Activated T-helper 17 cell treated with anti-CD3 and anti-CD28 coated beads, Interleukin-2, amount 50 U/mL, for 72 hours (primary cell): Measurements from ENCODE around the gene ZNF280D. TPM values are rescaled to one million over a fixed set of nuclear protein-coding genes. Genes with fewer than 3 reads are reported as not detected.
A peak's percentile ranks its signal among the peaks of the same experiment; 100 is the strongest.

Experiments
- ATAC-seq: fragments of 150-1000 bp; cut with Tn5 transposase; replicated peaks from 2 replicates; pipeline ENCODE4 v1.10.0; 2021; ENCODE audit warnings: mild to moderate bottlenecking, moderate library complexity
- H3K27ac Mint-ChIP-seq: one replicate; pipeline ENCODE4 v1.8.0; 2022; ENCODE audit warnings: mixed read lengths
- H3K27me3 Mint-ChIP-seq: one replicate; pipeline ENCODE4 v1.8.0; 2022; ENCODE audit warnings: mixed read lengths
- H3K36me3 Mint-ChIP-seq: one replicate; pipeline ENCODE4 v1.8.0; 2022; ENCODE audit warnings: low read depth, mild to moderate bottlenecking, mixed read lengths
- H3K4me1 Mint-ChIP-seq: one replicate; pipeline ENCODE4 v1.8.0; 2022; ENCODE audit warnings: mixed read lengths
- H3K4me3 Mint-ChIP-seq: one replicate; pipeline ENCODE4 v1.8.0; 2022; ENCODE audit warnings: mild to moderate bottlenecking, mixed read lengths
- H3K9me3 Mint-ChIP-seq: one replicate; pipeline ENCODE4 v1.8.0; 2022; ENCODE audit warnings: mixed read lengths
- total RNA-seq, 2 donors: library from RNA; stranded (reverse); gene quantifications; one replicate each; pipeline ENCODE4 v1.2.3, GENCODE V29; 2022

Gene ZNF280D
- total RNA-seq, 2 donors from 2014 or later, result 16.3 to 18.4 TPM

DNA sequence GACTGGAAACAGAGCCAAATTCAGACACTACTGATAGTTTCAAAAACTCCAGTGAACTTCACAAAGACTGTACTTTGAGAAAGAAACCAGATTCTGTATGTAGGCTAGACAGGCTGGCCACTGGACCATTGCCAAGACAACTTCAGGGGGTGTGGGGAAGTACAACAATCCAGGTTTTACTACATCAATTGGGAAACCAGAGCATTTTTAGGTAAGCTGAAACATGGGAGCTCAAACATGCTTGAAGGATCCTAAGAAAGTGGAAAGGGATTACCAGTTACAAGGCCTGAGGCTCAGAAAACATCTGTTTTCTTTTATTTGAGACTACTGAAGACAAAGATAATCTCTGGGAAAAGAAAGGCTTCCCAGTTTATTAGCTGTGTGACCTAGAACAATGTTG is 26.9 kb upstream of the ZNF280D start:
- no peaks in the 10 kb centered on the region for H3K36me3 Mint-ChIP-seq
- peaks cover 3% of the 10 kb centered on the region for H3K4me1 Mint-ChIP-seq
- no peaks in the 10 kb centered on the region for H3K9me3 Mint-ChIP-seq
- no peak for ATAC-seq
- no peak overlapping the region for H3K27ac Mint-ChIP-seq
- H3K4me3 Mint-ChIP-seq, result no peak overlapping the region
- peaks cover 4% of the 10 kb centered on the region for H3K27me3 Mint-ChIP-seq

DNA sequence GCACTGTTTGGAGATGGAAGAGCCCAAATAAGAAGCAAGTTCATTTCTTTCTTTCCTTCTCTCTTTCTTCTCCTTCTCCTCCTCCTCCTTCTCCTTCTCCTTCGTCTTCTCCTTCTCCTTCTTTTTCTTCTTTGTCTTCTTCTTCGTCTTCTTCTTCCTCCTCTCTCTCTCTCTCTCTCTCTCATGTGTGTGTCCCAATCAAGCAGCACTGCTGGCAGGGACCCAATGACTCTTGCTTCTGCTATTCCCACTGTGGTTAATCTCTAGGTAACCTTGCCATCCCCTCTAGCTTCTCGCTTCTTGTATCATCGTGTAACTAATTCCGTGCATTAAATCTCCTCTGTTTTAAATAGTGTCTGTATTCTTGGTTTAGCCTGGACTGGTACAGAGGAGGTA is 26.1 kb upstream of the ZNF280D start:
- no peak for ATAC-seq
- Mint-ChIP-seq H3K27me3 (peaks cover 4% of the 10 kb centered on the region), H3K4me3 (no peak overlapping the region), H3K4me1 (no peaks in the 10 kb centered on the region), H3K9me3 (no peaks in the 10 kb centered on the region), H3K27ac (no peak overlapping the region), H3K36me3 (no peaks in the 10 kb centered on the region)

DNA sequence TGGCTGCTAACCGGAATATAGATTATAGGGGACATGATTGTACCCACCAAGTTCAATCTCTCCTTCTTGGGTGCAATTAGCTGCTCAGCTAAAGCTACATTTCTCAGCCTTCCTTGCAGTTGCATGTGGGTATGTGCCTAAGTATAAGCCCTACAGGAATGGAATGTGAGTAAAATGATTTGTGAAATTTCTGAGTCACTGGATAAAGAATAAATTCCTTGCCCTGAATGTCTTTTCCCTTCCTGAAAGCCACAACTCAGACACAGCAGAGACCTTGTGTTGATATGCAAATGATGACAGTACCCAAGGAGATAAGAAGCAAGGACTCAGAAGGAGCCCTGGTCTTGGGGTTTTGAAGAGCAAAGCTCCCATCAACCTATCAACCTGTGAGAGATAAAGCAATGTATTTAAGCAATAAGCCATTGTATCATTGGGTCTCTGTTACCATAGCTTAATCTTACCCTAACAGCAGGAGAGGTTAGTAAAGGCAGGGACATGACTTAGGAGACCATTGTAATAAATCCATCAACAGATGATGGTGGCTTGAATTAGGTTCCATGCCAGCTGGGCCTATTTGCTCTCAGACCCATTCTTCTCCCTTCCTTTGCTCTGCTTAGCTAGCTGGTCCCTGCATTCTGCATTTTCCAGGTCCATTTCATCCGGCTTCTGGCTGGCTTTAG is 25.6 kb upstream of the ZNF280D start:
- Mint-ChIP-seq H3K9me3 (no peaks in the 10 kb centered on the region), H3K27ac (no peak overlapping the region), H3K36me3 (no peaks in the 10 kb centered on the region), H3K4me3 (no peak overlapping the region), H3K27me3 (peaks cover 4% of the 10 kb centered on the region), H3K4me1 (no peaks in the 10 kb centered on the region)
- ATAC-seq, result peak; percentile 12

DNA sequence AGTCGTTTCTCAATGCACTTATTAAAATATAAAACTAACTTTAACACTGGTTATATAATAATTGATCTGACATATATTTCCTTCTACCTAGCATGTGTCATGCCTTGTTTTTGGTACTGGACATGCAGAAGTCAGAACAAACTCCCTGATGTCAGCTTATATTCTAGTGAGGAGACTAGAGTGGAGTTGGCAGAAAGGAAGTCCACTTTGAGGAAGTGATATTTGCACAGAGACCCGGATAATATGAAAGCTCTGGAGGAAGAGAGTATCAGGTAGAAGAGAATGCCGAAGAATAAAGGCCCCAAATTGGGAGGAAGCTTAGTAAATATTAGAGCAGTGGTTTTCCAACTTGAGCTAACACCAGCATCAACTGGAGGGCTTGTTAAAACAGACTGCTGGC is 24.6 kb upstream of the ZNF280D start:
- H3K4me1 Mint-ChIP-seq, result no peaks in the 10 kb centered on the region
- ATAC-seq, result no peak
- peaks cover 4% of the 10 kb centered on the region for H3K27me3 Mint-ChIP-seq
- no peaks in the 10 kb centered on the region for H3K36me3 Mint-ChIP-seq
- H3K4me3 Mint-ChIP-seq, result no peak overlapping the region
- H3K27ac Mint-ChIP-seq, result no peak overlapping the region
- no peaks in the 10 kb centered on the region for H3K9me3 Mint-ChIP-seq

DNA sequence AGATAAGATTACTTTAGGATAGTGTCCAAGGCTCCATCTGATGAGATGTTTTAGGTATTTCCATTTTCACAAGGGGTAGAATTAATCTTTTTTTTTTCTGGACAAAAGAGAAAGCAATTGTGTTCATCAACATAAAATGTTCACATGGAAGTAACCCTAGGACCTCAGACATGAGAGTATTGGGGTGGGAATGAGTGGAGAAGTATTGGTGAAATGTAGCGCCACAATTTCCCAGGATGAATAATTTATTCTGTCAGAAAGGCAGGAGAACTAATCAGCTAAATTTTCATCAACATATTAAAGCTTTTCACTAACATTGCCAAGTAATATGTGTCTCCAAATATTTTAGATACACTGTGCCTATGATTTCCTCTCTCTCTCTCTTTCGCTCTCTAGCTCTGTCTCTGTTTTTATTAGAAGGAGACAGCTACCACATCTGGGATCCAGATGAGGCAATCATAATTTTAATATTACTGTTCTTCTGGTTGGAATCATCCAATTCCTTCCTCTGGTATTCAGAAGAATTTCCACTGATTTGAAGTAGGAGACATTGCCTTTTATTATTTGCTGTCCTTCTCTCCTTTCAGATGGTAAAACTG is 21.6 kb upstream of the ZNF280D start:
- H3K36me3 Mint-ChIP-seq, result no peaks in the 10 kb centered on the region
- no peak overlapping the region for H3K4me3 Mint-ChIP-seq
- no peaks in the 10 kb centered on the region for H3K9me3 Mint-ChIP-seq
- no peak for ATAC-seq
- H3K27ac Mint-ChIP-seq, result no peak overlapping the region
- peaks cover 4% of the 10 kb centered on the region for H3K27me3 Mint-ChIP-seq
- H3K4me1 Mint-ChIP-seq, result no peaks in the 10 kb centered on the region

DNA sequence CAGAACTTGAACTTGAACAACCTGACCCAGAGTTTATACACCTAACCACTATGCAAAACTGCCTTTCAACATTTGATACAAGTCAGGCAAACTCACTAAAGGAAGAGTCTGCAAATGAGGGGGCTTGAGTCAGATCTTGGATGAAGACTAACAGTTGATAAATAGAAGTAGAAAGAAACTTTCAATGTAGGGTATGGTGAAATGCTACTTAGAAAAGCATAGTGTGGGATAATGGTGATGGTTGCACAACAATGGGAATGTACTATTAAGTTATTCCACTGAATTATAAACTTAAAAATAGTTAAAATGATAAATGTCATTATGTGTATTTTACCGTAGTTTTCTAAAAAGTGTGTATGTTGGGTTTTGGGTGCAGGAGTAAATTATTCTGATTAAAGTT is 19.7 kb upstream of the ZNF280D start:
- no peak overlapping the region for H3K27ac Mint-ChIP-seq
- ATAC-seq, result no peak
- no peaks in the 10 kb centered on the region for H3K9me3 Mint-ChIP-seq
- no peaks in the 10 kb centered on the region for H3K4me1 Mint-ChIP-seq
- no peaks in the 10 kb centered on the region for H3K36me3 Mint-ChIP-seq
- peaks cover 4% of the 10 kb centered on the region for H3K27me3 Mint-ChIP-seq
- H3K4me3 Mint-ChIP-seq, result no peak overlapping the region

DNA sequence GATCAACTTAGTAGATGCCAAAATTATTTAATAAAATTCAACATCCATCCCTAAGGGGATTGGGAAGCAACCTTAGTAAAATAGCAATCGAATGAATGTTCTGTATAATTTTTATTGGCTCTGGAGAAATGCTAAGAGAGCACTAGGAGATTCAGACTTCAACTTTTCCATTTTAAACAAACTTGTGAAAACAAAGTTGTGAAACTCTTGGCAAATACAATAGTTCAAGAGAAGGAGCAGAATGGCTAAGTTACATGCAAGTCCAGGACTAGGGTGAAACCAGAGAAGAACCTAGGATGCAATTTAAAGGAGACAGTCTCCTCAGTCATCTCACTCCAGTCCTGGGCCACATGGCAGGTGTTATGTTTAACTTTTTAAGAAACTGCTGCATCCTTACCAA is 16.7 kb upstream of the ZNF280D start:
- H3K4me1 Mint-ChIP-seq, result no peaks in the 10 kb centered on the region
- no peak for ATAC-seq
- no peaks in the 10 kb centered on the region for H3K36me3 Mint-ChIP-seq
- no peaks in the 10 kb centered on the region for H3K27me3 Mint-ChIP-seq
- H3K4me3 Mint-ChIP-seq, result no peak overlapping the region
- no peaks in the 10 kb centered on the region for H3K9me3 Mint-ChIP-seq
- H3K27ac Mint-ChIP-seq, result no peak overlapping the region

DNA sequence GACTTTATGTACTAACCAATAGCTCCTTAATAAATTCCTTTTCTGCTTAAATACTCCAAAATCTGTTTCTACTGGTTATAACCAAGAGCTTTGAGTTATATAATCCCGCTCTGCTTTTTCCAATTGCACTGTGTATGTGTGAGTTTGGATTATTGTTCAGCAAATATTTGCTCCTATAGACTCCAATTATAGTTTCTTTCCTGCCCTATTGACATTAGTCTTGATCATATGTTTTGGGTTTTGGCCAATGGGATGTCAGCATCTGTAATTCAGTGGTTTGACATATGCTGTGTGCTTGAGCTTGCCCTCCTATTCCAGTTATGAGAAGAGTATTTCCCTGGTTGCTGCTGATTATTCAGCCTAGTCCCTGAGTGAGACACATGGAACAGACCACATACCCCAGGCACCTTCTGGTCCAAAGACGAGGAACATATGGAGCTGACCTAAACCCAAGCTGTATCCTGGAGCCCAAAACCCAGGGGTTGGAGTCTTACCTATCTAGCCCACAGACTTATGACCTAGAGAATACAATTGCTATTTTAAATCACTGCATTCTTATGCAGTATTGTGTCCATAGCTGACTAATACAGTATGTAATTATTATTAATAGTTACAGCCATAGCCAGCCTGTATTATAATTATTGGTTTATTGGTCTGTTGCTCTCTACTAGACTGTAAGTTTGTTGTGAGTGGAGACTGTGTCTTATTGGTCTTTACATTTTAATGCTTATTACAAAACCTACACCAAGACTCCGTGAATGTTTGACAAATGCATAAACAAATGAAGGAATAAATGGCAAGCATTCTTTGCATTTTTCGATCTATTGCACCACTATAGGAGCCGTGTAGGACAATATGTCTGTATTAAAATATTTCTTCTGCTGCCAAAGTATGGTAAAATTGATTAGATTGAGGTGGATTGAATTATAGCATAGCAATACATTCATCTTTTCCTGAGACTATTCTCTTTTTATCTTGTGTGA is 11.7 kb upstream of the ZNF280D start:
- H3K9me3 Mint-ChIP-seq, result no peaks in the 10 kb centered on the region
- no peaks in the 10 kb centered on the region for H3K36me3 Mint-ChIP-seq
- H3K27ac Mint-ChIP-seq, result no peak overlapping the region
- H3K4me1 Mint-ChIP-seq, result no peaks in the 10 kb centered on the region
- peaks cover 11% of the 10 kb centered on the region for H3K27me3 Mint-ChIP-seq
- H3K4me3 Mint-ChIP-seq, result no peak overlapping the region
- ATAC-seq, result no peak

DNA sequence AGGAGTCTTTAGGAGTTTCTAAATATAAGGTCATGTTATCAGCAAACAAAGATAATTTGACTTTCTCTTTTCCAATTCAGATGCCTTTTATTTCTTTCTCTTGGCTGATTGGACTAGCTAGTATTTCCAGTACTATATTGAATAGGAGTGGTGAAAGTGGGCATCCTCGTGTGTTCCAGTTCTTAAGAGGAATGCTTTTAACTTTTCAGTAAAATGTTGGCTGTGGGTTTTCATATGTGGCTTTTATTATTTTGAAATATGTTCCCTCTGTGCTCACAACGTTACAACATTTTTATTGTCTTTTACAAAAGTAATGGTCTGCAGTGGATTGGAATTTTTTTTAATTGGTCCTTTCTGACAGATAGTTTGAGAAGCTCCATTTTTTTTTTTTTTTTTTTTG is 8.2 kb upstream of the ZNF280D start:
- Mint-ChIP-seq H3K27ac (no peak overlapping the region), H3K27me3 (peaks cover 11% of the 10 kb centered on the region), H3K4me3 (no peak overlapping the region), H3K36me3 (no peaks in the 10 kb centered on the region), H3K4me1 (no peaks in the 10 kb centered on the region), H3K9me3 (no peaks in the 10 kb centered on the region)
- ATAC-seq, result no peak

DNA sequence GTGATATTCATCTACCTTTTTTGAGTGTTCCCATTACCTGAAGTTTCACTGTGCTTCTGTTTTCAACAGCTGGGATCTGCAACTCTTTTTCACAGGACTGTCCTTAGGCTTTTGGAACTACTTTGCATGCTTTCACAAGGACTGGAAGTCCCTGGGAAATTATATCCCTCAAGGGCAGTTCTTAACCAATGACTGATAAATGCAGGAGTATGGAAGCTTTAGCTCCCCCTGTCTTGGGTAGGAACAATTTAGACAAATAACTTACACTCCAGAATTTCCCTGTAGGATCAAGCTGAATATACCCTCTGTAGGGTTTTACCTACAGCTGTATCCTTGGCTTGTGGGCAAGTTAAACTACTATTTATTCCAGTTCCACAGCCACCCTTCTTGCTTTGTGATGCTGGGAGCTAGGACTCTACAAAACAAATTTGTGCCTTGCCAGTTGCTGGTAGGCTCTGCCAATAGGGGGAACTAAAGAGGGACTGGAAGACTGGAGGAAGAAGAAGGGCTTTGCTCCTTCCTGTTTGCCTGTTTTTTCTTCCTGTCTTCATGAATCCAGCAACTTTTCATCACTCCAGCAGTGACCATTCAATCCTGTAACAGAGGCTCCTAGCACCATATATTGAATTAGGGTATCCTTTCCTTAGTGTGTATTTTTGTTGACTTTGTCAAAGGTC is 6.8 kb upstream of the ZNF280D start:
- H3K27me3 Mint-ChIP-seq, result peaks cover 11% of the 10 kb centered on the region
- no peak for ATAC-seq
- H3K9me3 Mint-ChIP-seq, result no peaks in the 10 kb centered on the region
- no peak overlapping the region for H3K27ac Mint-ChIP-seq
- H3K36me3 Mint-ChIP-seq, result no peaks in the 10 kb centered on the region
- no peaks in the 10 kb centered on the region for H3K4me1 Mint-ChIP-seq
- H3K4me3 Mint-ChIP-seq, result no peak overlapping the region

DNA sequence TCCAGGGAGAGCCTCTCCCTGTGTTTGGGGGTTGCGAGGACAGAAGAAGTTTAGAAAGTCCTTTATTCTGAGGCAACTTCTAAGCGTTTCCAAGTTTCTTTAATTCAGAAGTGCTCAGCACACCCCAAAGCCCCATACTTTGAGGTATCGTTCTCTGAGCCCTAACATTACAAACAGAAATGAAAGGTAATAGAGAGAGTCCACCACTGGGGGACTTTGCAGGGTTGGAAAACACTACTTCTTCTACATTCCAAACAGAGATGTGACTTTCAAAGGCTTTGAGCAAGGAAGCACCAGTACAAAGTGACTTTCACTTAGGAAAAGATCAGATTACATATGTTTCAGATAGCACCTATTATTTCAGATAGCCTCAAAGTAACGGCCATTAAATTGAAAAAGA is 6.2 kb upstream of the ZNF280D start:
- no peak for ATAC-seq
- H3K4me1 Mint-ChIP-seq, result no peaks in the 10 kb centered on the region
- peaks cover 11% of the 10 kb centered on the region for H3K27me3 Mint-ChIP-seq
- H3K9me3 Mint-ChIP-seq, result no peaks in the 10 kb centered on the region
- no peak overlapping the region for H3K27ac Mint-ChIP-seq
- no peaks in the 10 kb centered on the region for H3K36me3 Mint-ChIP-seq
- H3K4me3 Mint-ChIP-seq, result no peak overlapping the region

DNA sequence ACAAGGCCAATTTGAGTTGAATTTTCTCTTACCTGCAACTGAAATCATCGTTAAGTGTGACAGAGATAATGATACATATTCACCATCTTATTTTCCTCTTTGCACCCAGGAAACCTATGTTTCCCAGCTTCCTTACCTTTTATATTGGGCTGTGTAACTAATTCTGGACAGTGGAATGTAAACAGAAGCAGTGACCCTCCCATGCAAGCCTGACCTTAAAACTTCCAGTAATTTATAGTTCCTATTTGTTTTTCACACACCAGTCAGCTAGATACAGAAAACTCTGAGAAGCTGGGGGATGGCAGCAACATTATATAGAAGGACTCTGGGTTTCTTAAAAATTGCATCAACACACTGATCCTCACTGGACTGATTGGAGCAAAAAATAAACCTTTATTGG is 4.5 kb upstream of the ZNF280D start:
- H3K4me1 Mint-ChIP-seq, result no peaks in the 10 kb centered on the region
- no peaks in the 10 kb centered on the region for H3K36me3 Mint-ChIP-seq
- no peak overlapping the region for H3K4me3 Mint-ChIP-seq
- H3K27me3 Mint-ChIP-seq, result peaks cover 6% of the 10 kb centered on the region
- no peak for ATAC-seq
- H3K27ac Mint-ChIP-seq, result no peak overlapping the region
- no peaks in the 10 kb centered on the region for H3K9me3 Mint-ChIP-seq

DNA sequence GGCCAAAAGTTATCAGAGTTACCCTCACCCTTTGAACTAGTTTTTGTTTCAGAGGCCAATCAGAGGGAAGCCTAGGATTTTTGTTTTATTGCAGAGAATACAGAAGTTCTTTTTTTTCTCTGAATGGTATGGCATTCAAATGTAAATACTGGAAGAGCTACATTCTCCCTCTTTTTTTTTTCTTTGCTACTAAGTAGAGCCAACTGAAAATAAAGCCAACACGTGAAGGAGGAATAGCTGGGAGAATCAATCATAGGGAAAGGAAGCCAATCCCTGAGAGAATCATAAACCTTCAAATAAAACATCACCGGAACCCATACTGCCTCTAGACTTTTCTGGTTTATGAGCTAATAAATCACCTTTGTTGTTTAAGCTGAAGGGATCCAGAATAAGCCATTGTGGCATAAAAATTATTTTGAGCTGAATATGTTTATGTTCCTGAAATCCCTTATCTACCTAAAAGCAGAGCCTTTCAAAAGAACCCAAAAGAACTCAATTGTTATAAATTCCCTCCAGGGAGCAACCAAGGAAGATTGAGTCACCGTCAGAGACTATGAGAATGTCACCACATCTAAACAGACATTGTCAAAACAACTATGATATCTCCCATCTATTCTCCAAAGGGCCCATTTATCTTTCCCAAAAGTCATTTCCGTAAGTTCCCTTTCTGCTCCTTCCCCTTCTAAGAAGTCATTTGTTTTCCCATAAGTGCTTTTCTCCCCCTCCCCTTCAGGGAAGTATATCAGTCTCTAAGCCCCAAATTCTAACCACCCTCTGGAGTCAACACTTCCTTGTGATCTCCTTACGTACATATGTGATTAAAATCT is 3.8 kb upstream of the ZNF280D start:
- H3K4me1 Mint-ChIP-seq, result no peaks in the 10 kb centered on the region
- no peaks in the 10 kb centered on the region for H3K9me3 Mint-ChIP-seq
- ATAC-seq, result no peak
- H3K27ac Mint-ChIP-seq, result no peak overlapping the region
- no peak overlapping the region for H3K4me3 Mint-ChIP-seq
- H3K36me3 Mint-ChIP-seq, result no peaks in the 10 kb centered on the region
- no peaks in the 10 kb centered on the region for H3K27me3 Mint-ChIP-seq

DNA sequence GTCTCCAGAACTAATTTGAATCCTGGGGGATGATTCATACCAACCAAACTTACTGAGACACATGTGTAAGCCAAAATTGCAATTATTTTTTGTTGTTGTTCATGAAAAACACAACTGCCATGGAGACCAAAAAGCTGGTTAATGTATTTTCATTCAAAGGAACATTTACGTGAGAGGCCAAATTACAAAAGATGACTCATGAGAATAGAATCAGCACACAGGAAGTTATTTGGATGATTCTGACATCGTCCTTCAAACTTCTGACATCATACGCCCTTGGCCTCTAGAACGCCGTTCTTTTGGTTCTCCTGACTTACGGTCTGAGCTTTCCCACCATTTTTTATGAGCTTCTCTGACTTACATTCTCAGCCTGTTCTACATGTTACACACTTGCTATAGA is 3.0 kb upstream of the ZNF280D start:
- Mint-ChIP-seq H3K36me3 (no peaks in the 10 kb centered on the region), H3K9me3 (no peaks in the 10 kb centered on the region), H3K4me1 (no peaks in the 10 kb centered on the region), H3K27ac (no peak overlapping the region), H3K27me3 (no peaks in the 10 kb centered on the region), H3K4me3 (no peak overlapping the region)
- no peak for ATAC-seq
